Adrenal gland (tissue), 12 donors: Measurements from ENCODE around the gene PPP2R2D. TPM values are rescaled to one million over a fixed set of nuclear protein-coding genes. Genes with fewer than 3 reads are reported as not detected.

Experiments used
- DNase-seq, 7 donors: peaks; one replicate each; pipeline ENCODE4 v3.0.0-alpha.2; 2019 to 2020
- H3K27ac ChIP-seq, 5 donors: fragments of 200-600 bp; sonication (generic) in 4 of 5; 1 replicate in 3 of 5; 2 replicates in 2 of 5; pipeline versions ENCODE4 v1.5.1 to v1.8.0; 2016 to 2020; ENCODE audit warnings: mild to moderate bottlenecking in 1 of 5
- H3K27me3 ChIP-seq: fragments of 200-600 bp; 2 replicates; pipeline ENCODE4 v1.8.0; 2021
- H3K36me3 ChIP-seq, 2 donors: fragments of 200-600 bp; replicated peaks in 1 of 2; 1 replicate in 1 of 2; 2 replicates in 1 of 2; pipeline versions ENCODE4 v1.5.1 to v1.8.0; 2018 to 2022
- H3K4me1 ChIP-seq, 2 donors: fragments of 200-600 bp; replicated peaks in 1 of 2; 1 replicate in 1 of 2; 2 replicates in 1 of 2; pipeline versions ENCODE4 v1.5.1 to v1.8.0; 2018 to 2021
- H3K4me3 ChIP-seq, 4 donors: fragments of 200-600 bp; sonication (generic) in 3 of 4; one replicate each; pipeline ENCODE4 v1.5.1; 2016 to 2018
- H3K9me3 ChIP-seq, 3 donors: fragments of 200-600 bp; sonication (generic) in 1 of 3; replicated peaks in 1 of 3; 1 replicate in 2 of 3; 2 replicates in 1 of 3; pipeline versions ENCODE4 v1.5.1 to v1.8.0; 2016 to 2021
- POLR2A ChIP-seq, 2 donors: fragments of 450-650 bp; IDR thresholded peaks; one replicate each; pipeline ENCODE4 v1.6.1; 2017; ENCODE audit warnings: antibody characterized with exemption in 2 of 2, mild to moderate bottlenecking in 2 of 2, moderate library complexity in 1 of 2
- WGBS, 4 donors: extraction: QIAGEN DNeasy Blood & Tissue Kit in 2 of 4; methylation state at CpG; one replicate each; pipeline versions ENCODE4 v1.1.5 to v1.1.7; 2013 to 2017; 5-methylcytosine and 5-hydroxymethylcytosine counted together
- intact Hi-C, 2 donors: fragments of 100-400 bp; cut with DNase I; formaldehyde crosslinking; loops; one replicate each; pipeline versions ENCODE4 v1.14.1 to v1.15.0; 2022 to 2023
- polyA plus RNA-seq, 3 donors: library from polyadenylated mRNA; stranded (reverse); fragments of 200-250 nt in 2 of 3; fragments of 350-450 nt in 1 of 3; fragmentation: Illumina TruSeq in 1 of 3; extraction: RNeasy Lipid Tissue Mini Kit (QIAGEN cat#74804) in 1 of 3; gene quantifications; one replicate each; pipeline ENCODE4 v1.2.3, GENCODE V29; 2013 to 2014
- total RNA-seq, 9 donors: library from RNA; depleted of rRNA in 4 of 9; stranded (reverse); fragments of >200 nt in 4 of 9; fragments of 120-200 nt in 1 of 9; fragmentation: NEBNext Ultra II Directional in 1 of 9; extraction: Animal tissue kit (Norgen Biotek cat#: 25700) in 1 of 9; gene quantifications; one replicate each; pipeline versions ENCODE4 v1.1.0 to v1.2.4, GENCODE V29; 2013 to 2023
- TF ChIP-seq, protein P1 (sequence below), 6 experiments: fragments of 450-650 bp in 4 of 6; fragments of 200-600 bp in 2 of 6; sonication (generic) in 1 of 6; IDR thresholded peaks; 1 replicate in 5 of 6; 2 replicates in 1 of 6; pipeline versions ENCODE4 v1.5.1 to v1.8.0; 2016 to 2021; ENCODE audit warnings: antibody characterized with exemption in 6 of 6, mild to moderate bottlenecking in 2 of 6, moderate library complexity in 1 of 6
- donor health status: healthy with polysubstance abuse.
- donor health status: Bipolar disorder and iron deficiency.
- donor health status: DM: yes; HTN: yes; CAD: no.
- donor health status: DM: no; HTN: no; CAD: no.
- donor health status: DM: no; HTN: no; CAD: no.
- donor health status: DM: yes; HTN: yes; CAD: no.

PPP2R2D gene
- total and polyA plus RNA-seq, 12 donors: 37.8 to 83.2 (median 58.9) TPM

DNA sequence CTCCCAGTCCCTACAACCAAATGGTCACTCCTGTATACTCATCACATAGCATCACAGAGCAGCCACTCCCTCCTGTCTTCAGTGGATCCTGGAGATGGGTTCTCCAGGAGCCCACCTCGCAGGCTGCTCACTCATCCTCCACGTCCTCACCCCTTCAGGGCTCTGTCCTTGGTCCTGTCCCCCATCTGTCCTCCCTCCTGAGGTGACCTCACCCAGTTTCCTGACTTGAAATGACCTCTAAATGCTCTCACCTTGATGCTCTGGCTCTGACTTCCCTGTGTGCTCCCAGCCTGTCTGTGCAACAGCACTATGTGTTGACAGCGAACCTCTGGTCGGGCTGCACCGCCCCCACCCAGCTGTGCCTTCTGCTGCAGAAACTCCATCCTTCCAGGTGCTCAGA, 2.1 kb upstream of the PPP2R2D start:
- H3K36me3 ChIP-seq: no peaks in the 10 kb centered on the region
- no peak for DNase-seq
- H3K9me3 ChIP-seq: no peaks in the 10 kb centered on the region
- no peaks in the 10 kb centered on the region for H3K27me3 ChIP-seq
- H3K4me3 ChIP-seq: no peak overlapping the region
- intact Hi-C loops: no loop called here
- WGBS, 4 donors: 69 to 85% (median 75%) methylated on average over 5 of the region's 5 CpGs
- TF ChIP-seq, protein P1, sequence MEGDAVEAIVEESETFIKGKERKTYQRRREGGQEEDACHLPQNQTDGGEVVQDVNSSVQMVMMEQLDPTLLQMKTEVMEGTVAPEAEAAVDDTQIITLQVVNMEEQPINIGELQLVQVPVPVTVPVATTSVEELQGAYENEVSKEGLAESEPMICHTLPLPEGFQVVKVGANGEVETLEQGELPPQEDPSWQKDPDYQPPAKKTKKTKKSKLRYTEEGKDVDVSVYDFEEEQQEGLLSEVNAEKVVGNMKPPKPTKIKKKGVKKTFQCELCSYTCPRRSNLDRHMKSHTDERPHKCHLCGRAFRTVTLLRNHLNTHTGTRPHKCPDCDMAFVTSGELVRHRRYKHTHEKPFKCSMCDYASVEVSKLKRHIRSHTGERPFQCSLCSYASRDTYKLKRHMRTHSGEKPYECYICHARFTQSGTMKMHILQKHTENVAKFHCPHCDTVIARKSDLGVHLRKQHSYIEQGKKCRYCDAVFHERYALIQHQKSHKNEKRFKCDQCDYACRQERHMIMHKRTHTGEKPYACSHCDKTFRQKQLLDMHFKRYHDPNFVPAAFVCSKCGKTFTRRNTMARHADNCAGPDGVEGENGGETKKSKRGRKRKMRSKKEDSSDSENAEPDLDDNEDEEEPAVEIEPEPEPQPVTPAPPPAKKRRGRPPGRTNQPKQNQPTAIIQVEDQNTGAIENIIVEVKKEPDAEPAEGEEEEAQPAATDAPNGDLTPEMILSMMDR (IDR thresholded peaks at IDR 0.05): no peak
- TF ChIP-seq POLR2A (IDR thresholded peaks at IDR 0.05): no peak
- no peak overlapping the region for H3K27ac ChIP-seq
- peaks cover 30 to 36% of the 10 kb centered on the region in 2 donors for H3K4me1 ChIP-seq

GRCh38 chr10:131899116-131899690, 1.6 kb upstream of the PPP2R2D start:
- peaks cover 32 to 40% of the 10 kb centered on the region in 2 donors for H3K4me1 ChIP-seq
- H3K9me3 ChIP-seq: no peaks in the 10 kb centered on the region
- intact Hi-C loops: no loop called here
- no peak overlapping the region for H3K27ac ChIP-seq
- WGBS, 4 donors: 71 to 80% (median 77%) methylated on average over 8 of the region's 8 CpGs
- no peaks in the 10 kb centered on the region for H3K36me3 ChIP-seq
- H3K27me3 ChIP-seq: no peaks in the 10 kb centered on the region
- no peak overlapping the region for H3K4me3 ChIP-seq
- TF ChIP-seq, protein P1 (IDR thresholded peaks at IDR 0.05): no peak
- no peak for TF ChIP-seq POLR2A (IDR thresholded peaks at IDR 0.05)
- peak in 1 of 7 donors; percentile 13 for DNase-seq

DNA sequence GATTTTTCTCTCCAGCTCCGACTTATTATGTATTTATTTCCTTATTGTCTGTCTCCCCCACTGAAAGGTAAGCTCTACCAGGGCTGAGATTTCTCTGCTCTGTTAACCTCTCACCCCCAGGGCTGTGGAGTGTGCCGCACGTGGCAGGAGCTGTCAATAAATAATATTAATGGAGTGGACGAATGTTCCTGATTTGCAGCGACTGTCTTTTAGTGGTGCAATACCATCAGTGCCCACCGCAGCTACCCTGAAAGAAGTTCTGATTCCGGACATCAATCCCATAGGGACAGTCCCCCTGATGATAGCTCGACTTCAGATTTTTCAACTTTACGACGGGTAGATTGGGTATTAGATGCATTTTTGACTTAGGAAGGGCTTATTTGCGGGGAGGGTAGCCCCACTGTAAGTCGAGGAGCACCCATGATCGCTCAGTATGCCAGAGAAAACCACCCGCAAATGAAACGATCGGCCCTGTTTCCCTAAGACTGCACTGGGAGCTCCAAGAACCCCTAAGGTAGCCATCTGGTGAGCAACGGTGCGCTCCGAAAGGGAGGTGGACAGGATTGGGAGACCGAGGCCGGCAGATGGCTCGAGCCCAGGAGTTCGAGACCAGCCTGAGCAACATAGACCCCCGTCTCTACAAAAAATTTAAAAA, 986 bp upstream of the PPP2R2D start:
- peak overlapping the region in 3 of 5 donors; percentile 97 to 100 (median 100) for H3K27ac ChIP-seq
- no peaks in the 10 kb centered on the region for H3K36me3 ChIP-seq
- WGBS, 4 donors: 24 to 30% (median 28%) methylated on average over 21 to 24 of the region's 24 CpGs

GRCh38 chr10:131901181-131901829, 497 bp downstream of the PPP2R2D start:
- H3K36me3 ChIP-seq: peaks cover 0 to 4% of the 10 kb centered on the region in 2 donors
- peak overlapping the region in 3 of 4 donors; percentile 5 to 99 (median 56) for H3K4me3 ChIP-seq
- 0 to 3% (median 1%) methylated on average over 4 to 83 of the region's 83 CpGs for WGBS, 4 donors
- peaks cover 41 to 60% of the 10 kb centered on the region in 2 donors for H3K4me1 ChIP-seq
- TF ChIP-seq POLR2A (IDR thresholded peaks at IDR 0.05): peak in 1 of 2 donors; percentile 77
- TF ChIP-seq, protein P1 (IDR thresholded peaks at IDR 0.05): no peak
- DNase-seq: peak; percentile 65 to 87 (median 77)
- no peaks in the 10 kb centered on the region for H3K9me3 ChIP-seq
- intact Hi-C loops: no loop called here
- H3K27ac ChIP-seq: peak overlapping the region; percentile 56 to 100 (median 97)
- H3K27me3 ChIP-seq: no peaks in the 10 kb centered on the region

More for the DNA sequence above, 986 bp upstream of the PPP2R2D start:
- peak overlapping the region; percentile 50 to 99 (median 80) for H3K4me3 ChIP-seq
- intact Hi-C loops: no loop called here
- H3K27me3 ChIP-seq: no peaks in the 10 kb centered on the region
- H3K9me3 ChIP-seq: no peaks in the 10 kb centered on the region
- peaks cover 38 to 46% of the 10 kb centered on the region in 2 donors for H3K4me1 ChIP-seq
- DNase-seq: peak in 1 of 7 donors; percentile 8
- TF ChIP-seq, protein P1 (IDR thresholded peaks at IDR 0.05): peak in 2 of 6 experiments; percentile 13 to 15
- TF ChIP-seq POLR2A (IDR thresholded peaks at IDR 0.05): no peak
